Common myeloid progenitor, CD34-positive (primary cell): Measurements from ENCODE around the gene UBE3C.

ENCODE experiments used
- CTCF ChIA-PET: fragments of 350-600 bp; sonication (Branson Sonifier 250); formaldehyde crosslinking; loops from one replicate; lab custom pipeline; 2021; ENCODE audit warnings: antibody characterized with exemption; lab: Charles Lee
- POLR2A ChIA-PET: fragments of 350-600 bp; sonication (Branson Sonifier 250); formaldehyde crosslinking; loops from one replicate; lab custom pipeline; 2021; ENCODE audit warnings: antibody characterized with exemption; lab: Charles Lee
- DNase-seq, 3 donors: peaks; one replicate each; pipeline versions ENCODE4 v3.0.0 to v3.0.0-alpha.2; 2013
- H3K27ac ChIP-seq, 2 experiments: 1 replicate in 1 of 2; 2 replicates in 1 of 2; pipeline ENCODE4 v1.7.0; 2013; ENCODE audit warnings: inconsistent platforms in 2 of 2, low read length in 2 of 2, mild to moderate bottlenecking in 2 of 2, low read depth in 1 of 2, moderate library complexity in 1 of 2; ENCODE audit not compliant: severe bottlenecking in 2 of 2, insufficient read depth in 1 of 2, poor library complexity in 1 of 2
- H3K27me3 ChIP-seq, 5 experiments: replicated peaks in 2 of 5; 1 replicate in 3 of 5; 2 replicates in 2 of 5; pipeline versions ENCODE4 v1.6.1 to v1.7.0; 2013; ENCODE audit warnings: low read length in 4 of 5, mild to moderate bottlenecking in 2 of 5, moderate library complexity in 2 of 5, inconsistent platforms in 1 of 5; ENCODE audit not compliant: insufficient read depth in 5 of 5, control insufficient read depth in 4 of 5
- H3K36me3 ChIP-seq, 4 experiments: 1 replicate in 2 of 4; 2 replicates in 2 of 4; pipeline versions ENCODE4 v1.6.1 to v1.7.0; 2013; ENCODE audit warnings: low read length in 3 of 4, control low read depth in 1 of 4, mild to moderate bottlenecking in 1 of 4; ENCODE audit not compliant: control insufficient read depth in 4 of 4, insufficient read depth in 4 of 4
- H3K4me1 ChIP-seq, 4 experiments: 1 replicate in 3 of 4; 2 replicates in 1 of 4; pipeline versions ENCODE4 v1.6.1 to v1.7.1; 2013; ENCODE audit warnings: low read length in 3 of 4, mild to moderate bottlenecking in 3 of 4, control low read depth in 1 of 4, inconsistent platforms in 1 of 4, moderate library complexity in 1 of 4; ENCODE audit not compliant: control insufficient read depth in 4 of 4, insufficient read depth in 4 of 4; ENCODE audit errors: control extremely low read depth in 1 of 4
- H3K4me3 ChIP-seq, 7 experiments: 1 replicate in 4 of 7; 2 replicates in 3 of 7; pipeline versions ENCODE4 v1.5.1 to v1.7.0; 2013; ENCODE audit warnings: mild to moderate bottlenecking in 7 of 7, low read length in 6 of 7, moderate library complexity in 6 of 7, inconsistent platforms in 2 of 7, low read depth in 2 of 7, control low read depth in 1 of 7; ENCODE audit not compliant: insufficient read depth in 4 of 7, control insufficient read depth in 1 of 7; ENCODE audit errors: extremely low read depth in 1 of 7
- H3K9me3 ChIP-seq, 5 experiments: 1 replicate in 4 of 5; 2 replicates in 1 of 5; pipeline versions ENCODE4 v1.6.1 to v1.7.1; 2013; ENCODE audit warnings: low read length in 4 of 5, mild to moderate bottlenecking in 2 of 5, inconsistent platforms in 1 of 5, low read depth in 1 of 5, moderate library complexity in 1 of 5; ENCODE audit not compliant: control insufficient read depth in 4 of 5, insufficient read depth in 2 of 5; ENCODE audit errors: control extremely low read depth in 1 of 5
- WGBS: methylation state at CpG from one replicate; pipeline ENCODE4 v1.1.5; 2013; ENCODE audit not compliant: insufficient coverage; 5-methylcytosine and 5-hydroxymethylcytosine counted together

Gene UBE3C

GRCh38 chr7:157139111-157139809, 534 bp downstream of the UBE3C start:
- Histone ChIP-seq H3K9me3 (no peaks in the 10 kb centered on the region), H3K27ac (peak overlapping the region in 1 of 2 experiments; percentile 71), H3K27me3 (no peaks in the 10 kb centered on the region), H3K4me1 (peaks cover 16 to 41% (median 29%) of the 10 kb centered on the region in 4 experiments), H3K36me3 (peaks cover 0 to 30% (median 15%) of the 10 kb centered on the region in 4 experiments), H3K4me3 (peak overlapping the region; percentile 48 to 92 (median 74))
- POLR2A ChIA-PET: no interaction called here
- 2% methylated on average over 59 of the region's 74 CpGs for WGBS
- DNase-seq: peak; percentile 67 to 90 (median 81)
- CTCF ChIA-PET: no interaction called here

GRCh38 chr7:157139810-157140510, 1.2 kb downstream of the UBE3C start:
- peak; percentile 76 to 90 (median 87) for DNase-seq
- Histone ChIP-seq H3K4me3 (peak overlapping the region; percentile 48 to 92 (median 74)), H3K36me3 (peaks cover 0 to 34% (median 15%) of the 10 kb centered on the region in 4 experiments), H3K4me1 (peaks cover 16 to 41% (median 29%) of the 10 kb centered on the region in 4 experiments), H3K27ac (peak overlapping the region in 1 of 2 experiments; percentile 71), H3K9me3 (no peaks in the 10 kb centered on the region), H3K27me3 (no peaks in the 10 kb centered on the region)
- POLR2A ChIA-PET: no interaction called here
- CTCF ChIA-PET: no interaction called here
- 10% methylated on average over 11 of the region's 19 CpGs for WGBS

GRCh38 chr7:157140511-157140905, 1.8 kb downstream of the UBE3C start:
- CTCF ChIA-PET: no interaction called here
- H3K27ac ChIP-seq: no peak overlapping the region
- peak overlapping the region in 5 of 7 experiments; percentile 16 to 92 (median 74) for H3K4me3 ChIP-seq

DNA sequence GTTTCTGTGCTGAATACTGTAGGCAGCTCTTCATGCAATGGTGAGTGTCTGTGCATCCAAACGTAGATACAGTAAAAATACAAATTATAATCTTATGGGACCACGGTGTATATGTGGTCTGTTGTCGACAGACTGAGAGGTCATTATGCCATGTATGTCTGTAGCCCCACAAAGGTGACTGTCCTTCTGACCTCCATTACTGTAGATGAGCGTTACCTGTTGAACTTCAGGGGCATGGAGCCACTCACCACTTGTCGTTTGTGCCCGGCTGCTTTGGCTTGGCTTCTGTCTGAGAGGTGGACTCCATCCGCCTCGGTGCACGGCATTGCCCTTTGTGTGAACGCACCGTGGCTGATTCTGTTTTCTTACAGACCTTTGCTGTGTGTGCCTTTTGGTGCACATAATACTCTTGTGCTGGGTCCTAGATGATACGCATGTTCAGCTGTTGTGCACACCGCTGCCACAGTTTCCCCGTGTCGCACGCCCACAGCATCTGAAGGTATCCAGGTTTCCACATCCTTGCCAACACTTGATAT, 2.9 kb downstream of the UBE3C start:
- Histone ChIP-seq H3K4me3 (no peak overlapping the region), H3K4me1 (peaks cover 14 to 36% (median 27%) of the 10 kb centered on the region in 4 experiments), H3K27me3 (no peaks in the 10 kb centered on the region), H3K36me3 (peaks cover 0 to 34% (median 16%) of the 10 kb centered on the region in 4 experiments), H3K27ac (no peak overlapping the region), H3K9me3 (no peaks in the 10 kb centered on the region)
- DNase-seq: no peak
- 97% methylated on average over 11 of the region's 16 CpGs for WGBS
- POLR2A ChIA-PET: no interaction called here
- CTCF ChIA-PET: interaction anchor here (1.9 kb wide), 1 partner anchor 11 kb away, joined by 6 read pairs; no protein-coding TSS in a partner anchor

More at GRCh38 chr7:157140511-157140905, 1.8 kb downstream of the UBE3C start:
- Histone ChIP-seq H3K36me3 (peaks cover 0 to 34% (median 15%) of the 10 kb centered on the region in 4 experiments), H3K9me3 (no peaks in the 10 kb centered on the region), H3K27me3 (no peaks in the 10 kb centered on the region), H3K4me1 (peaks cover 16 to 41% (median 29%) of the 10 kb centered on the region in 4 experiments)
- DNase-seq: no peak
- POLR2A ChIA-PET: no interaction called here
- 83% methylated on average over 8 of the region's 10 CpGs for WGBS

DNA sequence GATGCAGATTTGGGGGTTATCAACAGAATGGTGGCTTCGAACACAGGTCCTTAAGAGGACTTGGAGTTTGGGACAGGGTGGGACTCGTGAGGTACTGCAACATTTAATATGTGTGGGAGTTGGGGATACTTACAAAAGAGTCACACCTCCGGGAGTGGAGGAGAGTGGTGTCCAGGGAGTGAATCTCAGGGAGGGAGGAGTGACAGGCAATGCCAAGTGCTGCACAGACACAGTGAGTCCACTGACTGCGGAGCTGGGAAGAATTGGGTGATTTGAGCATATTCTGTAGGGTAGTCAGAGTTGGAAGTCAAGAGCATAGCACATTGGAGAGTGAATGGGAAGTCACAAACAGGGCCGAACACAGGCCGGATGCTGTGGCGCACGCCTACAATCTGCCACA, 5.1 kb downstream of the UBE3C start:
- Histone ChIP-seq H3K27ac (no peak overlapping the region), H3K27me3 (no peaks in the 10 kb centered on the region), H3K9me3 (no peaks in the 10 kb centered on the region), H3K4me3 (no peak overlapping the region), H3K4me1 (peaks cover 13 to 29% (median 24%) of the 10 kb centered on the region in 4 experiments), H3K36me3 (peaks cover 0 to 34% (median 18%) of the 10 kb centered on the region in 4 experiments)
- CTCF ChIA-PET: interaction anchor here (1.9 kb wide), 1 partner anchor 9 kb away, joined by 6 read pairs; no protein-coding TSS in a partner anchor
- WGBS: 97% methylated on average over 8 of the region's 8 CpGs
- POLR2A ChIA-PET: no interaction called here
- no peak for DNase-seq

- DNase-seq: no peak
- ChIA-PET POLR2A (no interaction called here), CTCF (interaction anchor here (2.6 kb wide), 1 partner anchor 9 kb away, joined by 10 read pairs; no protein-coding TSS in a partner anchor)
- Histone ChIP-seq H3K27ac (no peak overlapping the region), H3K4me1 (no peaks in the 10 kb centered on the region), H3K9me3 (no peaks in the 10 kb centered on the region), H3K27me3 (no peaks in the 10 kb centered on the region), H3K36me3 (peaks cover 3 to 24% (median 7%) of the 10 kb centered on the region in 4 experiments), H3K4me3 (no peak overlapping the region)
- 100% methylated on average over 3 of the region's 4 CpGs for WGBS
Observed at GRCh38 chr7:157149317-157149716, 10.6 kb downstream of the UBE3C start.
